Gastrocnemius medialis (tissue), 4 donors: ENCODE measurements around the gene PDE8A. TPM values are rescaled to one million over a fixed set of nuclear protein-coding genes. Genes with fewer than 3 reads are reported as not detected.

Experiments
- ATAC-seq, 2 donors: fragments of 150-250 bp; one replicate each; pipeline ENCODE4 v1.9.1; 2016
- DNase-seq, 2 donors: peaks; one replicate each; pipeline ENCODE4 v3.0.0-alpha.2; 2019
- H3K27ac ChIP-seq, 4 donors: fragments of 200-600 bp; sonication (generic); 1 replicate in 1 of 4; 2 replicates in 3 of 4; pipeline ENCODE4 v1.5.1; 2016 to 2018; ENCODE audit warnings: mild to moderate bottlenecking in 2 of 4, moderate library complexity in 1 of 4
- H3K27me3 ChIP-seq, 3 donors: fragments of 200-600 bp; sonication (generic) in 2 of 3; 1 replicate in 1 of 3; 2 replicates in 2 of 3; pipeline versions ENCODE4 v1.5.1 to v1.6.0; 2016 to 2019; ENCODE audit warnings: mild to moderate bottlenecking in 1 of 3, moderate library complexity in 1 of 3
- H3K36me3 ChIP-seq, 2 donors: fragments of 200-600 bp; sonication (generic) in 1 of 2; one replicate each; pipeline ENCODE4 v1.5.1; 2017 to 2018
- H3K4me1 ChIP-seq, 2 donors: fragments of 200-600 bp; sonication (generic) in 1 of 2; one replicate each; pipeline ENCODE4 v1.5.1; 2016 to 2017; ENCODE audit warnings: mild to moderate bottlenecking in 2 of 2
- H3K4me3 ChIP-seq, 4 donors: fragments of 200-600 bp; sonication (generic) in 3 of 4; 1 replicate in 1 of 4; 2 replicates in 3 of 4; pipeline ENCODE4 v1.5.1; 2016 to 2019; ENCODE audit warnings: mild to moderate bottlenecking in 2 of 4
- H3K9me3 ChIP-seq, 3 donors: fragments of 200-600 bp; sonication (generic) in 2 of 3; 1 replicate in 1 of 3; 2 replicates in 2 of 3; pipeline ENCODE4 v1.5.1; 2016 to 2019
- CTCF ChIP-seq, 5 experiments: fragments of 450-650 bp in 3 of 5; fragments of 200-600 bp in 2 of 5; sonication (generic) in 2 of 5; IDR thresholded peaks in 4 of 5; conservative IDR thresholded peaks in 1 of 5; 1 replicate in 4 of 5; 2 replicates in 1 of 5; pipeline ENCODE4 v1.5.1; 2016 to 2019; ENCODE audit warnings: antibody characterized with exemption in 5 of 5, mild to moderate bottlenecking in 3 of 5, moderate library complexity in 3 of 5
- POLR2A ChIP-seq, 2 donors: fragments of 450-650 bp; IDR thresholded peaks; one replicate each; pipeline ENCODE4 v1.6.1; 2017; ENCODE audit warnings: antibody characterized with exemption in 2 of 2, mild to moderate bottlenecking in 2 of 2, moderate library complexity in 2 of 2
- in situ Hi-C, 4 donors: fragments of 200-750 bp; cut with MboI; loops; one replicate each; pipeline versions ENCODE4 v1.15.0 to v1.8.0; 2017; ENCODE audit warnings: low sequenced_read_pairs in 4 of 4
- intact Hi-C: fragments of 100-400 bp; cut with DNase I; formaldehyde crosslinking; loops from one replicate; pipeline ENCODE4 v1.15.1; 2023; ENCODE audit warnings: low total_unique reads
- total RNA-seq, 4 donors: library from RNA; depleted of rRNA; stranded (reverse); fragments of >200 nt; gene quantifications; one replicate each; pipeline versions ENCODE4 v1.1.0 to v1.2.3, GENCODE V29; 2016

PDE8A gene
- total RNA-seq, 4 donors from 2014 or later = 6.3 to 20.6 (median 13.9) TPM

DNA sequence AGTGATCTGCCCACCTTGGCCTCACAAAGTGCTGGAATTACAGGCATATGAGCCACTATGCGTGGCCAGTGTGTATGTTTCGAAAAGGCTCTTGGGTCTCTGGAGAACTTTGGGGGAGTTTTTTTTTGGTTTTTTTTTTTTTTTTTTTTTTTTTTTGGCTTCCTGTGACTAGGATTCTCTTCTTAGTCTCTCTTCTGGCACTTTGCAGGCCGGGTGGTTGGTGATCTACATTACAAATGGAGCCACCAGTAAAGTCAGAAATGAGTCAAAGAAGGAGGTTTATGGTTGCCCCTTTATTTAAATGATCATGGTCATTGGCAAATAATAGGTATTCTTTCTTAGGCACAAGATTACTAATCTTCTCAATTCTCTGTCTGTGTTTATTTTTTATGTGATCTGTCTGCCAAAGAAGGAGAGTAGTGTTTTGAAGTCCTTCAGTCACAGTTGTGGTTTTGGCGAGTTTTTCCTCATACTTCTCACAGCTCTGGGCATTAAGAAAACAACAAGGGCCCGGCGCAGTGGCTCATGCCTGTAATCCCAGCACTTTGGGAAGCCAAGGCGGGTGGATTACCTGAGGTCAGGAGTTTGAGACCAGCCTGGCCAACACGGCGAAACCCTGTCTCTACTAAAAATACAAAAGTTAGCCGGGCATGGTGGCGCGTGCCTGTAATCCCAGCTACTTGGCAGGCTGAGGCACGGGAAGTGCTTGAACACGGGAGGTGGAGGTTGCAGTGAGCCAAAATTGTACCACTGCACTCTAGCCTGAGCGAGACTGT lies 38.3 kb downstream of the PDE8A start:
- Histone ChIP-seq H3K27me3 (no peaks in the 10 kb centered on the region), H3K4me3 (no peak overlapping the region), H3K36me3 (no peaks in the 10 kb centered on the region), H3K4me1 (peaks cover 0 to 4% of the 10 kb centered on the region in 2 donors), H3K27ac (peak overlapping the region in 1 of 4 donors; percentile 13), H3K9me3 (no peaks in the 10 kb centered on the region)
- ATAC-seq = peak in 1 of 2 donors; percentile 63
- in situ Hi-C loops = loop anchor here in 1 of 4 donors (10.0 kb wide), 1 partner anchor 55 kb away; no protein-coding TSS in a partner anchor
- intact Hi-C loops = no loop called here
- TF ChIP-seq POLR2A (IDR thresholded peaks at IDR 0.05) (no peak), CTCF (IDR thresholded peaks at IDR 0.05 in 4 of 5, conservative IDR thresholded peaks at IDR 0.05 in 1 of 5) (no peak)
- DNase-seq = peak; percentile 28 to 46

- no peak for ATAC-seq
- Histone ChIP-seq H3K9me3 (no peaks in the 10 kb centered on the region), H3K4me1 (peaks cover 13 to 17% of the 10 kb centered on the region in 2 donors), H3K27me3 (no peaks in the 10 kb centered on the region), H3K27ac (no peak overlapping the region), H3K4me3 (no peak overlapping the region), H3K36me3 (no peaks in the 10 kb centered on the region)
- intact Hi-C loops (no loop called here), in situ Hi-C loops (loop anchor here in 1 of 4 donors (10.0 kb wide), 1 partner anchor 57 kb away; no protein-coding TSS in a partner anchor)
- TF ChIP-seq CTCF (IDR thresholded peaks at IDR 0.05 in 4 of 5, conservative IDR thresholded peaks at IDR 0.05 in 1 of 5) (no peak), POLR2A (IDR thresholded peaks at IDR 0.05) (no peak)
- DNase-seq = no peak
Observed at GRCh38 chr15:85021409-85021808, 39.8 kb downstream of the PDE8A start.

- TF ChIP-seq POLR2A (IDR thresholded peaks at IDR 0.05) (no peak), CTCF (IDR thresholded peaks at IDR 0.05 in 4 of 5, conservative IDR thresholded peaks at IDR 0.05 in 1 of 5) (no peak)
- H3K36me3 ChIP-seq = no peaks in the 10 kb centered on the region
- intact Hi-C loops = no loop called here
- H3K27me3 ChIP-seq = no peaks in the 10 kb centered on the region
- DNase-seq (no peak), ATAC-seq (no peak)
- H3K4me3 ChIP-seq = no peak overlapping the region
- in situ Hi-C loops = loop anchor here in 1 of 4 donors (10.0 kb wide), 1 partner anchor 58 kb away; no protein-coding TSS in a partner anchor
- H3K9me3 ChIP-seq = no peaks in the 10 kb centered on the region
- H3K4me1 ChIP-seq = peaks cover 24 to 26% of the 10 kb centered on the region in 2 donors
- H3K27ac ChIP-seq = no peak overlapping the region
Observed at GRCh38 chr15:85022860-85023403, 41.3 kb downstream of the PDE8A start.

DNA sequence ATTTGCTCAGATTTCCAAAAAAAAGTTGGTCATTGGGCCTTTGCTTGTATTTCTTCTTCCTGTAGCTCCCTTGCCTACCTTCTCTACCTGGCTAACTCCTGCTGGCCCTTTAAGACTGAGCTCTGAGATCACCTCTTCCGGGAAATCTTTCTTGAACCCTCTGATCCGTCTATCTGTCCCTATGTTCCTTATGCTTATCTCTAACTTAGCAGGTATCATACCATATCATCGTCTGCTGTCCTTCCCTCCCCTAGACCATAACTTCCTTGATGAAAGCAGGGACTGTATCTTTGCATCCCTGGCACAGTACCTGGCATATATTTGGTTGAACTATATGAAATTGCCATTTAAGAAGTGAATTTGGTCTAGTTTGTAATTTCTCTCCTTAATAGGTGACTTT lies 42.3 kb downstream of the PDE8A start:
- no peak overlapping the region for H3K27ac ChIP-seq
- ATAC-seq (no peak), DNase-seq (no peak)
- no peak overlapping the region for H3K4me3 ChIP-seq
- no peaks in the 10 kb centered on the region for H3K27me3 ChIP-seq
- H3K9me3 ChIP-seq = no peaks in the 10 kb centered on the region
- in situ Hi-C loops (loop anchor here in 1 of 4 donors (10.0 kb wide), 1 partner anchor 59 kb away; no protein-coding TSS in a partner anchor), intact Hi-C loops (no loop called here)
- no peaks in the 10 kb centered on the region for H3K36me3 ChIP-seq
- peaks cover 24 to 26% of the 10 kb centered on the region in 2 donors for H3K4me1 ChIP-seq
- no peak for TF ChIP-seq CTCF (IDR thresholded peaks at IDR 0.05 in 4 of 5, conservative IDR thresholded peaks at IDR 0.05 in 1 of 5)
- no peak for TF ChIP-seq POLR2A (IDR thresholded peaks at IDR 0.05)
